HCT116 (cell line): ENCODE data around the gene MMP23B.

Experiments used
- CEBPB ChIP-seq: IDR thresholded peaks from 2 replicates; pipeline ENCODE4 v1.6.1; 2012; ENCODE audit warnings: low read depth
- CTCF ChIP-seq, 3 experiments: fragments of 200-600 bp in 1 of 3; sonication (generic) in 1 of 3; IDR thresholded peaks in 2 of 3; conservative IDR thresholded peaks in 1 of 3; 2 replicates each; pipeline ENCODE4 v1.5.1; 2012 to 2017; ENCODE audit warnings: low read depth in 2 of 3, low read length in 2 of 3, antibody characterized with exemption in 1 of 3, borderline replicate concordance in 1 of 3, control low read depth in 1 of 3, mild to moderate bottlenecking in 1 of 3, mixed read lengths in 1 of 3, mixed run types in 1 of 3, moderate library complexity in 1 of 3; ENCODE audit not compliant: insufficient read depth in 1 of 3
- EZH2 ChIP-seq: fragments of 200-600 bp; sonication (generic); IDR thresholded peaks from 2 replicates; pipeline ENCODE4 v1.6.1; 2017; ENCODE audit warnings: antibody characterized with exemption, mixed run types
- REST ChIP-seq: IDR thresholded peaks from 2 replicates; pipeline ENCODE4 v1.6.1; 2012; ENCODE audit warnings: low read depth

GRCh38 chr1:1602304-1602967 is 29.5 kb upstream of the MMP23B start:
- no peak for TF ChIP-seq CEBPB
- TF ChIP-seq EZH2, result no peak
- TF ChIP-seq CTCF (IDR thresholded peaks at IDR 0.05 in 2 of 3, conservative IDR thresholded peaks at IDR 0.05 in 1 of 3; ENCODE audit: borderline replicate concordance in 1 of 3, insufficient read depth in 1 of 3, low read depth in 2 of 3, low read length in 2 of 3), result no peak
- TF ChIP-seq REST, result no peak
